Gastrocnemius medialis (tissue), 4 donors: ENCODE data around the gene ZFHX3.

Source experiments
- CTCF ChIP-seq, 5 experiments: fragments of 450-650 bp in 3 of 5; fragments of 200-600 bp in 2 of 5; sonication (generic) in 2 of 5; IDR thresholded peaks in 4 of 5; conservative IDR thresholded peaks in 1 of 5; 1 replicate in 4 of 5; 2 replicates in 1 of 5; pipeline ENCODE4 v1.5.1; 2016 to 2019; ENCODE audit warnings: antibody characterized with exemption in 5 of 5, mild to moderate bottlenecking in 3 of 5, moderate library complexity in 3 of 5
- POLR2A ChIP-seq, 2 donors: fragments of 450-650 bp; IDR thresholded peaks; one replicate each; pipeline ENCODE4 v1.6.1; 2017; ENCODE audit warnings: antibody characterized with exemption in 2 of 2, mild to moderate bottlenecking in 2 of 2, moderate library complexity in 2 of 2

GRCh38 chr16:73053038-73053363 is 5.1 kb upstream of the ZFHX3 start:
- TF ChIP-seq CTCF (IDR thresholded peaks at IDR 0.05 in 4 of 5, conservative IDR thresholded peaks at IDR 0.05 in 1 of 5), result no peak
- TF ChIP-seq POLR2A (IDR thresholded peaks at IDR 0.05), result no peak
